DOHH2 (cell line): ENCODE data around the gene VSTM1.

Experiments used
- CTCF ChIP-seq: fragments of 200-600 bp; sonication (generic); IDR thresholded peaks from one replicate; pipeline ENCODE4 v1.5.1; 2014; ENCODE audit warnings: antibody characterized with exemption, mild to moderate bottlenecking, low read depth, low read length; ENCODE audit not compliant: poor library complexity, severe bottlenecking
- EZH2phosphoT487 ChIP-seq: fragments of 200-600 bp; sonication (generic); IDR thresholded peaks from 2 replicates; pipeline ENCODE4 v1.6.1; 2017; ENCODE audit warnings: borderline replicate concordance, mild to moderate bottlenecking, antibody characterized with exemption, low read length, moderate library complexity, mixed read lengths

- TF ChIP-seq EZH2phosphoT487 (no peak), CTCF (no peak)
Observed at GRCh38 chr19:54010474-54010873, 53.2 kb downstream of the VSTM1 start.
